Stromal cell of bone marrow (primary cell): Measurements from ENCODE around the gene MMP12.
"Not testable (repeated sequence)": the region's sequence is repeated elsewhere in the genome, so short reads cannot be mapped to it uniquely, and the experiment has no call there.

ENCODE experiments used
- DNase-seq: peaks from one replicate; pipeline ENCODE4 v3.0.0-alpha.2; 2012; ENCODE audit warnings: low read depth

The MMP12 gene

DNA sequence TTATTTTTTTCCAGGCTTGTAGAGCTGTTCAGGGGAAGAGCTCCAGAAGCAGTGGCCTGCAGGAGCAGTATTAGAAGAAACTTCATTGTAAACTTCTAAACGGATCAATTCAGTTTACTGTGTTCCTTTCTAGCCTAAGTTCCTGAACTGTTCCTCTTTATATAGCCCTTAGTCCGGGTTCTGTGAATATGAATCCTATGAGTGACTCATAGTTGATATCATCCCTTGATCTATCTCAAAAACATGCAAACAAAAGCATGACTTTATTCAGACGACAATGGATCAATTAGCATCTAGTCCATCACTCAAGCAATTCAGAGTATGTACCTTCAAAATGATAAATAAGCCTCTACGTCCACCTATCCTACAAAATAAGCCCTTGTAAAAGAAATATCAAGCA lies at the start of gene MMP12:
Gene MMP12, minus strand, starts transcription at position 131 of the 400 bp plus-strand sequence. Its CDS starts 45 bp downstream, at position 86.
- no peak for DNase-seq

DNA sequence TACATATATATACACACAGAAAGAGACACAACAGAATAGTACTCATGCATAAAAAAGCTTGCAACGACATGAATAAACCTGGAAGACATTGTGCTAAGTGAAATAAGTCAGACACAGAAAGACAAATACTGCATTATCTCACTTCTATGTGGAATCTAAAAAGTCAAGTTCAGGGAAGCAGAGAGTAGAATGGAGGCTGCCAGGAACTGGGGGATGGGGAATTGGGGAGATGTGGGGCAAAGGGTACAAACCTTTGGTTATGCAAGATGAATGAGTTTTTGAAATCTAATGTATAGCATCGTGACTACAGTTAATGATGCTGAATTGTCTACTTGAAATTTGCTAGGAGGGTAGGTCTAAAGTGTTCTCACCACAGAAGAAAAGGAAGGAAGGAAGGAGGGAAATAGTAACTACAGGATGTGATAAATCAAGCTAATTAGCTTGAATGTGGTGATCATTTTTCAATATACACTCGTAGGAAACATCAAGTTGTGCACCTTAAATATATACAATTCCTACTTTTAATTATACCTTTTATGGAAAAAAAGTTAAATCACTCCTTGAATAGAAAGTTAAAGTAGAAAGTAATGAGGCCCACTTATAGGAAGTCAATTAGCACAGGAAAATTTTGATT lies 46.9 kb upstream of the MMP12 start:
- no peak for DNase-seq

DNA sequence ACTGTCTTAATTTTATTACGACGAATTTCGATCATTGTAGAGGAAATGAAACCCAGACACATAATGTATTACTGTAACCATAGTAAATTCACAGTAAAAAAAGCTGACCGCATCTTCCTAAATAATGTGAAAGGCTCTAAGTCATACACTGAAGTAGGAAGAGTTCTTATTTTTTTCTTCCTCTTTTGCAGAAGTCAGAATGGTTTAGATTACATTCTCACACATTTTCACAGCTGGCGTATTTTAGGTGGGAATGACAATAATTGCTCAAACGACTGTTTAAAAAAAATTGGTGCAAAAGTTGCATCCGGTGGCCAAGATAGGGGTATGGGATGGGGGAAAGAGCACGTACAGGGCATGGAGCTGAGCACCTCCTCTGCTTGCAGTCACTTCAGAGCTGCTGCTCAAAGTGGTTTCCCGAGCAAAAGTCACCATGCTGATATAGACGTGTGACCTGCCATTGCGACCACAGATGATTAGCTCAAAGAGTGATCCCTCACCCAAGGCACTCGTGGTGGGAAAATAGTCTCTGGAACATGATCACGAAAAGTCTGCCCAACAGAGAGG lies 45.4 kb upstream of the MMP12 start:
- no peak for DNase-seq

DNA sequence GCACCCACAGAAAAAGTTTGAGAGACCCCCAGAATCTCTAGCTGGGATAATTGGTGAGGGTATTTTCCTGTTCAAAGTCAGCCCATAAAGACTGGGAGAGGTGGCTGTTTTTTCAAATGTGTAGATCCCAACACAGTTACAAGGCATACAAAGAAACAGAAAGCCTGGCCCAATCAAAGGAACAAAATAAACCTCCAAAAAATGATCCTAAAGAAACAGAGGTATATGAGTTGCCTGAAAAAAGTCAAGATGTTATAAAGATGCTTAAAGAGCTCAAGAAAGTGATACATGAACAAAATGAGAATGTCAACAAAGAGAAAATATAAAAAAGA lies 40.2 kb upstream of the MMP12 start:
- DNase-seq, result no peak

DNA sequence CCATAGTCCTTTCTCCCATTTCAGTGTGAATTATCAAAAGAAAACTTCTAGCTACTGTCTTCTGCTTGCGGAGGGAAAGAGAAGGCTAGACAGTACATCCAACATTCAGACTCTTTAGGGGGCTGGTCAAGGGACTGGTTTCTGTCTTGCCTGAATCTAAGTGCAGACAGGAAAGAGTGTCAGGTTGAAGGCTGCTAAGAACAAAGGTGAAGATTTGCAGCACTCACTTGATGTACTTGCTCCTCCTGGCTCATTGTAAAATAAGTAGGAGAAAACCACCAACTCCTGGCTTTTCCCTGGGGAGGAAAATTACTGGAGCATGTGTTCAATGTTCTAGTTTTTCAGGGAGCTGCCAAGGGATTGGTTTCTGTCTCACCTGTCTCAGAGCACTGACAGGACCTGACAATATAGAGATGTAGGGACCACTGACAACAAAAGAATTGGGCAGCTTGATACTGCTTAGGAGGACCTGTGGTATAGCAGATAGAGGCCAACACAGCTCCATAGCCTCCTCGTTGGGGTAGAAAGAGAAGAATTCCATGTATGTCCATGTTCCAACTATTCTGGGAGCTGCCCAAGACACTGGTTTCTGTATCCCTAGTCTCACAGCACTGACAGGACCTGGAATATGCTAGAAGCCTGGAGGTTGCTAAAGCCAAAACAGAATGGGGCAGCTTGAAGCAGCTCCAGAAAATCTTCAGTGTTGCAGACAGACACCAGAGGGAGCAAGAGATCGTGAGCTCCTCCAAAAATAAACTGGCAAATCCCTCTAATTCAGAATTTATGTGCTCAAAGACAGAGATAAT lies 39.7 kb upstream of the MMP12 start:
- DNase-seq, result peak; percentile 31

DNA sequence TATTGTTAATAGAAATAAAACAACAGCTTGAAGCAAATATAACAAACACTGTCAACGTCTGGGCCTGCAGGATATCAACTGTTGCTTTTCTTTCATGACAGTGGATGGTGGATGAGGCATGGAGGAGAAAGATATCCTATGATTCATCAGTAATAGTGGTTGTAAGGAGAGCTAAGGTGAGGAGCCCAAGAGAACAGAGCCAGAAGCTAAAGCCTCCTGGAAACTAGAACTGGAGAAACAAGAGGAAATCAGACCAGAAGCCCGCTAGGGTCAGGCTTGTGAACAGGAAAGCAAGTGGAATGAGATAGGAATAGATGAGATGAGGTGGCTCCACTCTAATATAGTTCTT lies 37.7 kb upstream of the MMP12 start:
- no peak for DNase-seq

DNA sequence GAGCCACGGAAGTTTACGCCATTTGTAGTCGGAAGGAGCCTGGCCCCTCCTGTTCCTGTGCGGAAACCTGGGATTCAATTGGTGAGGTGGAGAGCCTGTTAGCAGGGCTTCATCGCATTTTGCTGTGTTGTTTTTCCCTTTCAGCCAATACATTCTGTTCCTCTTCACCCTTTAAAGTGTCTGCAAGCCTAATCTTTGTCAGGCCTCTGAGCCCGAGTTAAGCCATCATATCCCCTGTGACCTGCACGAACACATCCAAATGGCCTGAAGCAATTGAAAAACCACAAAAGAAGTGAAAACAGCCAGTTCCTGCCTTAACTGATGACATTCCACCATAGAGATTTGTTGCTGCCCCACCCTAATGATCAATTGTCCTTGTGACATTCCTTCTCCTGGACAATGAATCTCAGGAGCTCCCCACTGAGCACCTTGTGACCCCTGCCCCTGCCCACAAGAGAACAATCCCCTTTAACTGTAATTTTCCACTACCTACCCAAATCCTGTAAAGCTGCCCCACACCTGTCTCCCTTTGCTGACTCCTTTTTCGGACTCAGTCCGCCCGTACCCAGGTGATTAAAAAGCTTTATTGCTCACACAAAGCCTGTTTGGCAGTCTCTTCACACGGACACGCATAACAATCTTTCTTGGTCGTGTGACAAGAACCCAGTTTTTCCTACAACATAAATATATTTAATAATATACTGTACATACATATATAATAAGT lies 37.1 kb upstream of the MMP12 start:
- no peak for DNase-seq

DNA sequence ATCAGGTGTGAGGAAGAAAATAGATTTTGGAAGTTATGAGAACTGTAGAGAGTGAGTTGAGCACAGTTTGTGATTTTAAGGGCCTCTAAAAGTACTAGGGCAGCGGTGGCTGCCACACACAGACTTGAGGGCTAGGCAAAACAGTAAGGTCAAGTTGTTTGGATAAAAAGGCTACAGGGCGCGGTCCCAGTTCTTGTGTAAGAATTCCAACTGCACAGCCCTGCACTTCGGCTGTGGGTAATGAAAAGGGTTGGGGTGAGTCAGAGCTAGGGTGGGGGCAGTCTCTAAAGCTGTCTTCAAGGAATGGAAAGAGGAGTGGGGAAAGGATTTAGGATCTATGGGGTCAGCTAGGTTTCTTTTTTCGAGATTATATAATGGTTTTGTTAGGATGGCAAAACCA lies 31.1 kb upstream of the MMP12 start:
- not testable (repeated sequence) for DNase-seq

DNA sequence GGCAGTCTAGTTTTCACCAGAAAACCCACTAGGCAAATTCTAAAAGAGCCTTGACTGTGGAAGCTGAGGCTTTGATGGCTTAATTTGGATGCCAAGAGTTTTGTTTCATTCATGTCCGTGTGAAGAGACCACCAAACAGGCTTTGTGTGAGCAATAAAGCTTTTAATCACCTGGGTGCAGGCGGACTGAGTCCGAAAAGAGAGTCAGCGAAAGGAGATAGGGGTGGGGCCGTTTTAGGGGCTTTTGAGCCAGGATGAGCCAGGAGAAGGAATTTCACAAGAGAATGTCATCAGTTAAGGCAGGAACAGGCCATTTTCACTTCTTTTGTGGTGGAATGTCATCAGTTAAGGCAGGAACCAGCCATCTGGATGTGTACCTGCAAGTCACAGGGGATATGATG lies 29.1 kb upstream of the MMP12 start:
- DNase-seq, result not testable (repeated sequence)

DNA sequence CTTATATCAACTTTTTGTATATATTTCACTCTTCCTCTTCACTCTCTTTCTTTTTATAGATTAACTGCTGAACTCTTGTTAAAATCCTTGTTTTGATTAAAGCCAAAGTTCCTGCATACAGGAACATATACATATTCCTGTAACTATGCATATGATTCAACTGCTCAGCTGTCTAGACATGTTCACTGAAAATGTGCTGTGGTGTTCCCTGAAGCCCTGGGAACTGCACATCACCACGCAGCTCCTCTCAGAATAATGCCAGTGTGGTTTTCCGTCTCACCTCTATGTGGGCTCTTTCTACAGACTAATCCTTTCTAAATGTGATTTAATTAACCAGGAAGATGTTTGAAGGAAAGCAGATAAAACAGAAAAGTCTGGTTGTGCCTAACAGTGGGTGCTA lies 25.6 kb upstream of the MMP12 start:
- no peak for DNase-seq

DNA sequence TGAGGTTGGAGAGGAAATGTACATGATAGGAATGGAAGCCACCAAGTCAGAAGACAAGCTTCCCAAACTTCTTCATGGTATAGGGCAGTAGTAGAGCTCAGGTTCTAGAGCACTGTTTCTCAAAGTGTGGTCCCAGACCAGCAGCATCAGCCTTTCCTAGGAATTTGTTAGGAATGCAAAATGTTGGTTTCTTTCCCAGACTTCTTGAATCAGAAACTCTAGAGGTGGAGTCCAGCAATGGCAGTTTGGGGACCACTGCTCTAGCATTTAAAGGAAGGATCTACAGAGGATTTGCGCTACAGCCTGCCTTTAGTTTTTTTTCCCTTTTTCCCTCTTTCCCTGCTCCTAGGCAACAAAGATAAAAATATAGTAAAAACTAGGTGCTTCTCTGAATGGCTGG lies 17.0 kb upstream of the MMP12 start:
- no peak for DNase-seq

DNA sequence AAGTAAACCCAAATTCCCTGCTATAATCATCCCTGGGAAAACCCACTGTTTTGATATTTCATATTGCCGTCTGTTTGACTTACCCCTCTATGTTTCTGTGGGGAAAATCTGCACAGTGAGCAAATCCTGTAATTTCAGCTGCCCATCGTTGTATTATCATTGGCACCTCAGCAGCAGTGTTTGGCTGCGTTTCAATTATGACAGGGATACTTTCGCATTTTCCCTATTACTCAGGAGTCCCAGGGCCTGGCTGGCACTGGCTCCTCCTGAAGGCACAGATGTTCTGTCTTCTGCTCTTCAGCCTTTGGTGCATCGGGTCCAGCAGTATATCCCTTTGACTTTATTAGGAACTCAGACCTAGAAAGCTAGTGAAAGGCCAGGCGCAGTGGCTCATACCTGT lies 12.2 kb upstream of the MMP12 start:
- peak; percentile 74 for DNase-seq

DNA sequence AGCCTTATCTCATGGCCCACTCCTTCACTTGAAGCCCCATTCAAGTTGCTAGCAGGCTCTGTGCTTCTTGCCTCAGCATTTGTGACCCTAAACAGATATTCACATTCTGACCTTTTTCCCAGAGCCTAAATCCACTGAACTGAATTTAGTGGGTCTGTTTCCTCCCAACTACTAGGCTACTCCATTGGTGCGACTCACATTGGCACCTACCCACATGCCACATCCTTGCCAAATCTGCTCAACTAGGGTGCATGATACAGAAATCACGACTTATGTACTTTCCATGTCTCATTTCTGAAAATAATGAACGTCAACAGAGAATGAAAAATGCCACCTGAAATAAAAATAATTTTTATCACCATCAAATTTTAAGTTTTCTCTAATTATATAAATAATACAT lies 8.4 kb upstream of the MMP12 start:
- DNase-seq, result no peak

DNA sequence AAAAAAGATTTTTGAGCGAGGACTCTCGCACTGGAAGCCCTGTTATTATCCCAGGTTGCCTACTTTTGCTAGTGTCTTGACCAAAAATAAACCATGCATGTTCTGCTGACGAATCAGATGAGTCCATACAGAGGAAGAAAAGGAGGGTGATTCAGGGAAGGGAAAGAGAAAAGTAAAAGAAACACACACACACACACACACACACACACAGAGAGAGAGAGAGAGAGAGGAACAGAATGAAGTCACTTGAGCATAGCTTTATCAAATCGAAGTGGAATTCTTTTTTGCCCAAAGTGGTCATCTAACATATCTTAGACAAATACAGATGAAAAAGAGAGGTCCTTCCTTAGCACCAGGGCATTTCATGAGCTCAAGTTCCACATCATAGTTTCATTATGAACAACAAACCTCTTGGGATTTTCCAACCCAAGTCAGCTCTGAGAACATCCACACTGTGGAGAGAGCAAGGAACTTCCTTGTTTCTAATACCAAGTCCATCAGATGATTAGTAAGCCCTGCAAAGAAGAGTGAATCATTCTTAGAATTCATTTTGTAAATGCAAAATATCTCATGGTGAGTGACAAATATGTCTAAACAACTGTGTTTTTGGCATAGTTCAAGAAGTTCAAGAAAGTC lies 7.7 kb upstream of the MMP12 start:
- DNase-seq, result peak; percentile 92

DNA sequence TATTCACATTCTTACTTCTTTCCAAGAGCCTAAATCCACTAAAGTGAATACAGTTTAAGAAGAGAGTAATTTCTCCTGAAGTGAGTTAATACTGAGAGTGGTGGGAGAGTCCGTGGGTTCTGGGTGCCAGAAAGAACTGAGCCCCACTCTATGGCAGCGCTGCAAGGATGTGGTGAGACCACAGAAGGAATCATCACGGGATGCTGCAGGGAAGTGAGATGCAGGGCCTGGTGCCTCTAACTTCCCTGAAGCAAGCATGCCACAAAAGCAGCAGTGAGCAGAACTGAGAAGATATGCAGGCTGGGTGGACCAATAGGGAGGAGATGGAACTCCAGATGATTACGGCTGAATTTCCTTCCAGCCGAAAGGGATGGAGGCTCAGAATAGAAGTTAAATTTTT lies 5.0 kb upstream of the MMP12 start:
- no peak for DNase-seq

DNA sequence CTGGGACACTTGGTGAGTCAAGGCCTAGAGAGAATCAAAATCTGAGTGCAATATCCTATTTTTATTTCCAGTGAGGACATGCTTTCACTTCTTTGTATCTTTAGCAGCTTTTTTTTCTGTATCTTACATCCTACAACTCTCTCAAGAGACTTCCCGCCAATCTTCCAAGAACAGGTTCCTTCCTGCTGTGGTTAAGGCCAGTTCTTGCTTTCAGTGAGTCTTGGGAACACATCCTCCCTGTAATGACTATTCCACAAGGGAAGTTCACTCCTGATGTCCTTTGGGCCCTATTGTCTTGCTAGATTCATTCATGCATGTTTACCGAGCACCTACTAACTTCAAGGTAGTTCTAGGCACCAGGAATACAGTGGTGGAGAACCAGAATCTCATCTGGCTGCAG lies 3.8 kb upstream of the MMP12 start:
- no peak for DNase-seq

DNA sequence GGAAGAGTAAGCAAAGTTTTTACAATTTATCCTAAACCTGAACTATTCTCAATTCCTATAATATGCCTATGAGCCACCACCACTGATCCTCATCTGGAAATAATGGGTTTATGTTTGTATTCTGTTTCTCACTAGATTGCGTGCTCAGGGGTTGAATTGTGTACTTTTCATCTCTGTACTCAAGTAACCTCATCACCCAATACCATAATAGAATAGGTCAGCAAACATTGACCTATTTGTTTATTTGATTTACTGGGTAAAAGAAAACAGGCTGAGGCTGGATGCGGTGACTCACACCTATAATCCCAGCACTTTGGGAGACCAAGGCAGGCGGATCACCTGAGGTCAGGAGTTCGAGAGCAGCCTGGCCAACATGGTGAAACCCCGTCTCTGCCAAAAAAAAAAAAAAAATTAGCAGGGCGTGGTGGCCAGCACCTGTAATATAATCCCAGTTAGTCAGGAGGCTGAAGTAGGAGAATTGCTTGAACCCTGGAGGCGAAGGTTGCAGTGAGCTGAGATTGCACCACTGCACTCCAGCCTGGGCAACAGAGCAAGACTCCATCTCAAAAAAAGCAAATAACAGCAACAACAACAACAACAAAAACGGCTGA lies 5.3 kb downstream of the MMP12 start:
- DNase-seq, result not testable (repeated sequence)

DNA sequence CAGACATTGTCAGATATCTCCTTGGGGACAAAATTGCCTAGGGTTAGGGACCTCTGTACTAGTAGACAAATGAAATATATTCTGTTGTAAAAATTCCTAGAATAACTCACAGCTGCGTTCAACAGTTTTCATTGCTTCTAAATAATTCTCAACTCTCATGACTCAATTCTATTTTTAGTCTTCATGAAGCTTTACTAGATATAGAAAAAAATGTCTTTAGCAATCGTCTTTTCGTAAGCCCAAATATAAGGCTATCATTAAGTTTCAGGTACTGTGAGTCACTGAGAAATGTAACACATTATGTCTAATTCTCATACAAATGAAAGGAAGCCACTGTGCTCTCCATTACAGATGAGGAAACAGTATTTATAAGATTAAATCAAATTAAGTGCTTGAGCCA lies 6.4 kb downstream of the MMP12 start:
- DNase-seq, result no peak

DNA sequence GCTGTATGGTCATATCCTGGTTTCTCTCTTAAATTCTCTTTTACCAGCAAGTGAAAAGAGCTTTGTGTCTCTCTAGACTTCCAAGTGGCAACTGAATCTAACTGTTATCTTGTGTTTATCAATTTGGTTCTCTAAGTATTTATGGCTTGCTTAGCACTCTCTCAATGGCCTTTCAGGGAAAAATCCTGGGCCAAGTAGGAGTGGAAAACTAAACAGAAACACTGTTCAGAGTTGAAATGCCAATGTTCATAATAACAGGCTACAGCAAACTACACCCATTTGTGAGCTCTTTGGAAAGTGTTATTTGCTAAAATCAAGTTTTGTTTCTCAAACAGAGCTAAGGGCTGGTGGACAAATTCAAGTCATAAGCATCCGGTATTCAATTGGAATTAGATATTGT lies 10.1 kb downstream of the MMP12 start:
- DNase-seq, result no peak

DNA sequence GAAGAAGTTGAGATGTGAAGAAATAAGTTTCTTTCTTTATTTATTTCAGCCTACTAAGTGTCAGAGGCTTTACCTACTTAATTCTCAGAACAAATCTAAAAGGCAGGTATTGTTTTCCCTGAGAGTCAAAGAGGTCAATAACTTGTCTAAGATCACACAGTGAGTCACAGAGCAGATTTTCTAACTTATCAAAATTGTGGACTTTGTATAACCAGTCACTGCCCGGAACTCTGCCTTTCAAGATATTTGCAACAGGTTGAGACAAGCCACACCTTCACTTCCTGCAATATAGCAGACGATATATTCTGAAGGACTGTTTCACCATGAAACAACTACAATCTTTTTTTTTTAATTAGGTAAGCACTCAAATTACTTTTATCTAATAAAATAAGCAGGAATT lies 20.8 kb downstream of the MMP12 start:
- no peak for DNase-seq

DNA sequence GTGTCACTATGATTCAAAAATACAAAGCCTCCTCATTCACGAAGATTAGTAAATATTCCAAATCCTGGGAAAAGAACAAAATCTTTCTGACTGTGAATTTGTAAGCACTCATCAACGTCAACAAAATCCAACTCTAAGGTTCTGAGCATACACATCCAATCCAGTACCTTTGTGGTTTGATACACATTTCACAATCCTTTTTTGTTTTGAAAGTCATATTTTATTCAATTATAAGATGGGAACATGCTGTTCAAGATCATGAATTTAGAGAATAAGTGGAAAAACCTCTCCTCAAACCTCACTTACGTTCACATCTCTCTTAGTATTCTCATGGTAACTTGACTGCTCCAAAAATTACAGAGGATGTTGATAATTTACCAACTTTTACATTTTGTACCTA lies 21.7 kb downstream of the MMP12 start:
- no peak for DNase-seq
